Endothelial cell of umbilical vein (primary cell): ENCODE results near the gene C15orf39. TPM values are rescaled to one million over a fixed set of nuclear protein-coding genes. Genes with fewer than 3 reads are reported as not detected.

ENCODE experiments used
- BruUV-seq: library from RNA; stranded (reverse); fragments of 400-500 nt; replicated peaks from 2 replicates; lab custom pipeline; 2021; lab: Mats Ljungman, UMichigan
- CTCF ChIA-PET: fragments of 300-600, 350-600 bp; sonication (Branson Sonifier 250); formaldehyde crosslinking; loops from one replicate; lab custom pipeline; 2021; ENCODE audit warnings: antibody characterized with exemption, inconsistent platforms; lab: Charles Lee
- POLR2A ChIA-PET: fragments of 300-600, 350-600 bp; sonication (Branson Sonifier 250); formaldehyde crosslinking; loops from one replicate; lab custom pipeline; 2021; ENCODE audit warnings: antibody characterized with exemption, inconsistent platforms; lab: Charles Lee
- DNase-seq: peaks from one replicate; pipeline ENCODE4 v3.0.0-alpha.2; 2011; ENCODE audit warnings: low read depth, low spot score
- FAIRE-seq: peaks from 2 replicates; lab custom pipeline; 2011; peaks lifted over from hg19 to GRCh38; lab: Jason Lieb, UNC
- H2AFZ ChIP-seq: 2 replicates; pipeline ENCODE4 v1.6.0; 2012; ENCODE audit warnings: low read depth, low read length, control low read depth, inconsistent platforms
- H3K27ac ChIP-seq: 2 replicates; pipeline ENCODE4 v1.5.1; 2011; ENCODE audit warnings: low read depth, mild to moderate bottlenecking, control low read depth, low read length, moderate library complexity; ENCODE audit not compliant: insufficient read depth
- H3K27me3 ChIP-seq, 2 experiments: 2 replicates each; pipeline versions ENCODE4 v1.6.0 to v1.6.1; 2011; ENCODE audit warnings: low read length in 2 of 2, mixed read lengths in 1 of 2; ENCODE audit not compliant: control insufficient read depth in 2 of 2, insufficient read depth in 2 of 2
- H3K36me3 ChIP-seq, 2 experiments: 2 replicates in 1 of 2; 3 replicates in 1 of 2; pipeline ENCODE4 v1.5.1; 2011; ENCODE audit warnings: low read length in 2 of 2, mild to moderate bottlenecking in 1 of 2, moderate library complexity in 1 of 2; ENCODE audit not compliant: control insufficient read depth in 2 of 2, insufficient read depth in 2 of 2; ENCODE audit errors: extremely low read depth in 1 of 2
- H3K4me1 ChIP-seq: 3 replicates; pipeline ENCODE4 v1.5.1; 2011; ENCODE audit warnings: mild to moderate bottlenecking, low read length; ENCODE audit not compliant: control insufficient read depth, insufficient read depth; ENCODE audit errors: extremely low read depth
- H3K4me2 ChIP-seq: 2 replicates; pipeline ENCODE4 v1.6.1; 2011; ENCODE audit warnings: low read length, control low read depth, mixed read lengths; ENCODE audit not compliant: insufficient read depth
- H3K4me3 ChIP-seq, 3 experiments: fragments of 200-600 bp in 1 of 3; sonication (generic), shearing (Covaris generic) in 1 of 3; replicated peaks in 1 of 3; 2 replicates each; pipeline ENCODE4 v1.5.1; 2011 to 2016; ENCODE audit warnings: control low read depth in 3 of 3, low read length in 3 of 3, mild to moderate bottlenecking in 2 of 3, inconsistent platforms in 1 of 3, low read depth in 1 of 3, moderate library complexity in 1 of 3; ENCODE audit not compliant: insufficient read depth in 1 of 3
- H3K79me2 ChIP-seq: 2 replicates; pipeline ENCODE4 v1.6.0; 2012; ENCODE audit warnings: low read length, inconsistent platforms; ENCODE audit not compliant: control insufficient read depth, insufficient read depth
- H3K9ac ChIP-seq: replicated peaks from 2 replicates; pipeline ENCODE3; 2011; ENCODE audit warnings: low read length, control low read depth; ENCODE audit not compliant: insufficient read depth; ENCODE audit errors: extremely low read depth
- H3K9me1 ChIP-seq: replicated peaks from 3 replicates; pipeline ENCODE4 v1.6.0; 2011; ENCODE audit warnings: mild to moderate bottlenecking, low read length; ENCODE audit not compliant: control insufficient read depth, insufficient read depth; ENCODE audit errors: extremely low read depth
- H3K9me3 ChIP-seq: replicated peaks from 2 replicates; pipeline ENCODE4 v1.5.1; 2012; ENCODE audit warnings: low read length, inconsistent platforms; ENCODE audit not compliant: control insufficient read depth, insufficient read depth
- H4K20me1 ChIP-seq: replicated peaks from 2 replicates; pipeline ENCODE3; 2011; ENCODE audit warnings: mild to moderate bottlenecking, low read length; ENCODE audit not compliant: control insufficient read depth, insufficient read depth; ENCODE audit errors: extremely low read depth
- EZH2 ChIP-seq: IDR thresholded peaks from 2 replicates; pipeline ENCODE4 v1.6.1; 2012; ENCODE audit warnings: borderline replicate concordance, low read depth, mild to moderate bottlenecking, moderate library complexity, low read length, inconsistent platforms; ENCODE audit not compliant: severe bottlenecking
- FOS ChIP-seq: IDR thresholded peaks from 2 replicates; pipeline ENCODE4 v1.6.1; 2011; ENCODE audit warnings: mild to moderate bottlenecking, low read length, moderate library complexity, borderline replicate concordance; ENCODE audit not compliant: insufficient read depth
- JUN ChIP-seq: IDR thresholded peaks from 2 replicates; pipeline ENCODE4 v1.6.1; 2011; ENCODE audit warnings: borderline replicate concordance, low read depth; ENCODE audit not compliant: insufficient read length, insufficient read depth
- MYC ChIP-seq: IDR thresholded peaks from one replicate; pipeline ENCODE4 v1.6.1; 2011; ENCODE audit warnings: mild to moderate bottlenecking, low read depth, low read length
- POLR2A ChIP-seq: IDR thresholded peaks from 2 replicates; pipeline ENCODE4 v1.6.1; 2012; ENCODE audit warnings: low read depth, mild to moderate bottlenecking, control low read depth, low read length
- POLR2AphosphoS5 ChIP-seq: IDR thresholded peaks from 2 replicates; pipeline ENCODE4 v1.6.1; 2012; ENCODE audit warnings: low read depth, mild to moderate bottlenecking, control low read depth, low read length, moderate library complexity; ENCODE audit not compliant: insufficient read depth
- dilution Hi-C: fragments of 300-500 bp; cut with MboI; formaldehyde crosslinking; loops from one replicate; pipeline ENCODE4 v1.15.0; 2019; ENCODE audit warnings: low sequenced_read_pairs; ENCODE audit not compliant: extremely low pct_ligation_motif_present
- intact Hi-C: fragments of 100-400 bp; cut with micrococcal nuclease; formaldehyde crosslinking; loops from one replicate; pipeline ENCODE4 v1.10.0; 2022
- polyA plus RNA-seq, 4 experiments: library from polyadenylated mRNA; depleted of rRNA in 3 of 4; stranded (reverse) in 3 of 4; unstranded in 1 of 4; fragments of >200 nt; gene quantifications; 2 replicates each; pipeline versions ENCODE4 v1.2.1 to v1.2.3, GENCODE V29; 2011 to 2012; ENCODE audit warnings: missing spikeins in 1 of 4
- total RNA-seq: library from RNA; stranded (reverse); gene quantifications from 2 replicates; pipeline ENCODE4 v1.2.3, GENCODE V29; 2021
- TF ChIP-seq, protein P1 (sequence below): IDR thresholded peaks from 2 replicates; pipeline ENCODE4 v1.6.1; 2011; ENCODE audit not compliant: insufficient read depth, insufficient read length

The C15orf39 gene
- total and polyA plus RNA-seq, 2 donors (not counting 3 experiments of a cell fraction or from before 2014, with no cell fraction given) = 14.8 to 36.1 TPM

DNA sequence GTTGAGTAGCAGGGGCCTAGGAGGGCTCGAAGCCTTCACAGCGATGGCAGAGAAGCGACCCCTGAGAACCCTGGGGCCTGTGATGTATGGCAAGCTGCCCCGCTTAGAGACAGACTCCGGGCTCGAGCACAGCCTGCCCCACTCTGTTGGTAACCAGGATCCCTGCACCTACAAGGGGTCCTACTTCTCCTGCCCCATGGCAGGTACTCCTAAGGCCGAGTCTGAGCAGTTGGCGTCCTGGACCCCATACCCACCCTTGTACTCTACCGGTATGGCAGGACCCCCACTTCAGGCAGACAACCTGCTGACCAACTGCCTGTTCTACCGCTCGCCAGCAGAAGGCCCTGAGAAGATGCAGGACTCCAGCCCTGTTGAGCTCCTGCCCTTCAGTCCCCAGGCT lies 4.3 kb downstream of the C15orf39 start:
- peaks cover 12 to 48% of the 10 kb centered on the region in 2 experiments for H3K36me3 ChIP-seq
- DNase-seq (no peak), FAIRE-seq (no peak)
- H4K20me1 ChIP-seq = peaks cover 4% of the 10 kb centered on the region
- CTCF ChIA-PET = interaction anchor here (7.9 kb wide), 1 partner anchor 176 kb away, joined by 213 read pairs; no protein-coding TSS in a partner anchor
- no peak overlapping the region for H3K27ac ChIP-seq
- POLR2A ChIA-PET = no interaction called here
- dilution Hi-C loops (no loop called here), intact Hi-C loops (loop anchor here (10.0 kb wide), 1 partner anchor 431 kb away; no protein-coding TSS in a partner anchor)
- H3K9ac ChIP-seq = no peak overlapping the region
- H3K4me3 ChIP-seq = no peak overlapping the region
- peaks cover 24% of the 10 kb centered on the region for H3K4me1 ChIP-seq
- TF ChIP-seq, protein P1, sequence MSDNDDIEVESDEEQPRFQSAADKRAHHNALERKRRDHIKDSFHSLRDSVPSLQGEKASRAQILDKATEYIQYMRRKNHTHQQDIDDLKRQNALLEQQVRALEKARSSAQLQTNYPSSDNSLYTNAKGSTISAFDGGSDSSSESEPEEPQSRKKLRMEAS = no peak
- TF ChIP-seq JUN (no peak), POLR2A (no peak), POLR2AphosphoS5 (no peak), EZH2 (no peak), MYC (no peak), FOS (no peak)
- H3K9me3 ChIP-seq = no peaks in the 10 kb centered on the region
- no TSS peak for BruUV-seq
- peaks cover 93% of the 10 kb centered on the region for H3K79me2 ChIP-seq
- H3K9me1 ChIP-seq = no peaks in the 10 kb centered on the region
- H2AFZ ChIP-seq = no peak overlapping the region
- H3K27me3 ChIP-seq = no peaks in the 10 kb centered on the region
- H3K4me2 ChIP-seq = no peak overlapping the region
